ENCODE measurements around the gene PCCB.
"Not testable (repeated sequence)": the region's sequence is repeated elsewhere in the genome, so short reads cannot be mapped to it uniquely, and the experiment has no call there.

The PCCB gene

GRCh38 chr3:136326316-136326715 is 76.2 kb downstream of the PCCB start:
- DNase-seq (ENCODE audit: low read depth, low spot score) = no peak

GRCh38 chr3:136327671-136328070 is 77.5 kb downstream of the PCCB start:
- DNase-seq (ENCODE audit: low read depth, low spot score) = no peak

- DNase-seq (ENCODE audit: low read depth, low spot score) = no peak
These were observed 79.5 kb downstream of the PCCB start for GRCh38 chr3:136329593-136329992.

- DNase-seq (ENCODE audit: low read depth, low spot score) = no peak
These were observed 80.8 kb downstream of the PCCB start for GRCh38 chr3:136330900-136331299.

GRCh38 chr3:136332302-136332701 is 82.2 kb downstream of the PCCB start:
- DNase-seq (ENCODE audit: low read depth, low spot score) = no peak

DNA sequence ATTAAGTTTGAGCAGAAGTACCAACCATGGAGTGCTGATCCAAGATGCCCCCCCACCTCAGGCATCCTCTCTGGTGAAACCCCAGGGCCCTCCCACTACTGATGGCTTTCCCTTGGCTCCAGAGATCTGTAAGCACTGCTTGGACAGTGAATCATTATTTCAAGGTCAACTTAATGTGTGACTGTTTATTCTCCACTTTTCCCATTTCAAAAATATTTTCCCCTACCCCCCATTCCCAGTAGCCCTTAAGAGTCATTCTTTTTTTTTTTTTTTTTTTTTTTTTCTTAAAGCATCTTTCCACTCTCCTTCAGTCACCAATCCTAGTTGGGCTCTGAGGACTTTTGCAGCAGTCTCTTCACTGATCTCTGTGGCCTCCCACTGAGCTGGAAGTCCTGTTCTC is 82.6 kb downstream of the PCCB start:
- no peak for DNase-seq (ENCODE audit: low read depth, low spot score)

GRCh38 chr3:136334209-136334608 is 84.1 kb downstream of the PCCB start:
- no peak for DNase-seq (ENCODE audit: low read depth, low spot score)

GRCh38 chr3:136334726-136335125 is 84.6 kb downstream of the PCCB start:
- not testable (repeated sequence) for DNase-seq (ENCODE audit: low read depth, low spot score)

- no peak for DNase-seq (ENCODE audit: low read depth, low spot score)
These were observed 86.4 kb downstream of the PCCB start for GRCh38 chr3:136336329-136337100.

DNA sequence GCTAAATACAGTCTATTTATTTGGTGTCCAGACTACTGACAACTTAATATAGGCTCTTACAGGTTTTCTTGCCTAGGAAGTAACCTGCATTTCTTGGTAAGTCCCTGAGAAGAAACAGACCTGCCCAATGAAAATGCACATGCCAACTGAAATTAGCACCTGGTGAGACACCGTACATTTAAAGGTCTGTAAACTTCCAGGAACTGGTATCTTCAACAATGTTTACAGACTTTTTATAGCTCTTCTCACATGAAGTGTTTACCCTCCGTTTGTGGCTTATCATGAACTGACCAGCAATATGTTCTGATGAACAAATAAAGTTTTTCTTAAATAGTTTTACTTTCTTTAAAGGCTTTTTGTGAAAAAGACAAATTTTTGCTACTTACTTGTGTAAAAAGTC is 93.3 kb downstream of the PCCB start:
- no peak for DNase-seq (ENCODE audit: low read depth, low spot score)

DNA sequence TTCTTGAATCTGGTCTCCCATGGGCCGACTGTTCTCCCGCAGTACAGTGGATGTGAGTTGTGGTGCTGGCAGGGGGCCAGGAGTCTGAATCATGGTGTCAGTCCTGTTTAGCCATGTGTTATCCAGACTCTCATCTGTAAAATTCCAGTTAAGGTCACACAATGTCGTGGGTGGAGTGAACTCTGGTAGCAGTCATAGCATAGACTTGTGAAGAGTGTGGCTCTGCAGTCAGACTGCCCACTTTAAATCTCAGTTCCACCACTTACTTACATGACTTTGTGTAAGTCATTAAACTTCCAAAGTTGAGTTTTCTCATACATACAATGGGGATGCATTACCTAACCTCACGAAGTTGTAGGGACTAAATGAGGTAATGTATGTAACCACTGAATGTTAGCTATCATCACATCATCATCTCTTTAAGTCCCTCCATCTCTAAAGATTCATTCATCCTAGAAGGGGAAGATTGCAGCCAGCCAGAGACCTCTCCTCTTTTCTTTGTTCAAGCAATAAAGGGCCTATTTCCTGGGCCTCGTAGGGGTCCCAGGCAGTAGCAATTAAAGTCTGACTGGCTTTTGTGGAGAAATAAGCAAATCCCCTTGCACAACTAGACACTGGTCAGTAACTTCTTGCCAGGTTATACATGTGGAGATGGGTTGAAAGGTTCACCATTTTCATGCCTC is 93.9 kb downstream of the PCCB start:
- DNase-seq (ENCODE audit: low read depth, low spot score) = no peak

DNA sequence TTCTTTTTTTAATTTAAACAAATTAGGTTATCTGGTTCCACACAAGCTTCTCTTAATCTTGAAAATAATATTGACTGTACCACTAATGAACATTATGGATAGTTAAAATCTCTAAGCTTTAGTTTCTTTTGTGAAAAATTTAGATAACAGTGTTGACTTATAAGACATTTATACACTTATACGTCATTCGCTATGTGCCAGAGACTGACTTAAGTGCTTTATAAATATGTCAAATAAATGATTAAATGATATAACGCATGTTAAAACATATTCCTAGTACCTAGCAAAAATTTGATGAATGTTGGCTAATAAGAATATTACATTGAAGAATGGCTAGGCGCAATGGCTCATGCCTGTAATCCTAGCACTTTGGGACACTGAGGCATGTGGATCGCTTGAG is 96.3 kb downstream of the PCCB start:
- DNase-seq (ENCODE audit: low read depth, low spot score) = no peak

- no peak for DNase-seq (ENCODE audit: low read depth, low spot score)
These were observed 100.0 kb downstream of the PCCB start for GRCh38 chr3:136350132-136350531.

- no peak for DNase-seq (ENCODE audit: low read depth, low spot score)
These were observed 100.4 kb downstream of the PCCB start for GRCh38 chr3:136350557-136350956.

DNA sequence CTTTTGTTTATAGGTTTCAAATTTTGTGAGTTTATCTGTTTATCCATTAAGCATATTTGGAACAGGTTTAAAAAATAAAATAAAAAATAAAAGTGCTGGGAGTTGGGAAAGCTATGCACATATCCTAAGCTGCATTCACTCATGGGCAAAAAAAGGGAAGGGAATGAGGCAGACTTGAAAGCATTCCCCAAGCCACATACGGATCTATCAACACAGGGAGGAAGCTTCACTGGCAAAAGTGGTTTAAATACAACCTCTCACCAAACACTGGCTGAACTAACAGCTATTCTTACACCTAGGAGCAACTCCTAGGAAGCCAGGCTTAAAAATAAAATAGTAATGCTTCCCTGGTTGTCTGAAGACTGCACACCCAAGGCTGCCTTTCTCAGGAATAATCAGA is 101.2 kb downstream of the PCCB start:
- no peak for DNase-seq (ENCODE audit: low read depth, low spot score)

DNA sequence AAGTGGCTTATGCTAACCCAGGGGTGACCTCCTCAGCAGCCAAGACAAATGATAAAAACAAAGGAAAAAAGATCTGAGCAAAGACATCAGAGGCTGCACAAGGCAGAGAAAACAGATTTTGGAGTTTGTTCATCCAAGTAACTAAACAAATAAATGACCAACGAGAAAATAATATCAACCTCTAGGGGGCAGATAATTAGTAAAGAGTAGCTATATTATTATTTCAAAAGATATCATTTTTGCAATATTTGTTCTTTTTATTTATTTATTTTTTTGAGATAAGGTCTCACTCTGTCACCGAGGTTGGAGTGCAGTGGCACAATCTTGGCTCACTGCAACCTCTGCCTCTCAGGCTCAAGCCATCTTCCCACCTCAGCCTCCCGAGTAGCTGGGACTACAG is 101.8 kb downstream of the PCCB start:
- no peak for DNase-seq (ENCODE audit: low read depth, low spot score)

DNA sequence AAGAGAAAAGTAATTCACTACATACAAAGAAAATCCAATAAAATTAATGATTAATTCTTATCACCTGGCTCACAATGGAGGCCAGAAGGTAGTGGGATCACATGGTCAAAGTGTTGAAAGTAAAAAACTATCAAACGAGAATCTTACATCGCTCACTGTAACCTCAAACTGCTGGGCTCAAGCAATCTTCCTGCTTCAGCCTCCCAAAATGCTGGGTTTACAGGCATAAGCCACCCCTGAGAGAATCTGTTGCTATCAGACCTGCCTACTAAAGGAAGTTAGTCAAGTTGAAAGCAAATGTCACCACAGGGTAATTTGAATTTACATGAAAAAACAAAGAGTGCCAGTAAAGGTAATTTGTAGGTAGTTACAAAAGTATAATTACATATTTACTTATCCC is 103.3 kb downstream of the PCCB start:
- no peak for DNase-seq (ENCODE audit: low read depth, low spot score)

DNA sequence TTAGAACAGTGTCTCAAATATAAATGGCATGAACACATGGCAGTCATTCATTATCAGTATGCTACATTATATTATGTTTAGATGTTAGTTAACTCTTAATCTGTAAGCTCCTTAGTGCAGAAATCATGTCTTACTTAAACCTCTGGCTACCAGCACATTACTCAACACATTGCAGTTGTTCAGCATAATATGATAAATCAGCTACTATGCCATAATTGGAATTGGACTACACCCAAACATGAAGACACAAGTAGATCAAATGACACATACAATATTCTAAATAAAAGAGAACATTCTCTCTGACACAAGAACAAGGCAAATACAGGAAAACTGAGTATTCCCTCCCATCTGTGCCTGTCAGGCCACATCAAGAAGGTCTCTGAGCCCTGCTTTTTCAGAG is 116.1 kb downstream of the PCCB start:
- no peak for DNase-seq (ENCODE audit: low read depth, low spot score)

- not testable (repeated sequence) for DNase-seq (ENCODE audit: low read depth, low spot score)
These were observed 125.7 kb downstream of the PCCB start for GRCh38 chr3:136375800-136376199.

- DNase-seq (ENCODE audit: low read depth, low spot score) = no peak
These were observed 127.4 kb downstream of the PCCB start for GRCh38 chr3:136377508-136377907.

GRCh38 chr3:136378011-136378410 is 127.9 kb downstream of the PCCB start:
- DNase-seq (ENCODE audit: low read depth, low spot score) = no peak

All from activated naive CD8-positive, alpha-beta T cell treated with anti-CD3 and anti-CD28 coated beads, Interleukin-2, amount 50 U/mL, for 16 hours (primary cell).